Measurements from ENCODE around the gene FGD5.

GRCh38 chr3:14826069-14826468, 7.3 kb downstream of the FGD5 start:
- TF ChIP-seq CTCF (conservative IDR thresholded peaks at IDR 0.05; ENCODE audit: low read depth in 2 of 2): no peak
- TF ChIP-seq ZNF114 (CRISPR knock-in tag; IDR thresholded peaks at IDR 0.05): no peak
